Measurements from ENCODE around the gene FRMD3. TPM values are rescaled to one million over a fixed set of nuclear protein-coding genes. Genes with fewer than 3 reads are reported as not detected.

The FRMD3 gene
- total RNA-seq, 4 donors from 2014 or later = 2.2 to 5.8 (median 4.4) TPM

GRCh38 chr9:83266666-83267496 is 271.3 kb downstream of the FRMD3 start:
- H3K4me3 ChIP-seq (ENCODE audit: low read depth, poor library complexity, severe bottlenecking) = no peak overlapping the region
- DNase-seq (ENCODE audit: low spot score in 2 of 2) = no peak
- 59 to 65% methylated on average over 11 of the region's 11 CpGs for WGBS, 2 donors

GRCh38 chr9:83266331-83266665 is 271.9 kb downstream of the FRMD3 start:
- 41 to 46% methylated on average over 2 of the region's 2 CpGs for WGBS, 2 donors
- DNase-seq (ENCODE audit: low spot score in 2 of 2) = no peak

More at GRCh38 chr9:83266666-83267496, 271.3 kb downstream of the FRMD3 start:
- intact Hi-C loops (cut with DNase I; ENCODE audit: low total_unique reads) = no loop called here
- no peak for TF ChIP-seq POLR2A (IDR thresholded peaks at IDR 0.05)
- no peak for TF ChIP-seq CTCF (IDR thresholded peaks at IDR 0.05)

GRCh38 chr9:83264315-83264714 is 273.9 kb downstream of the FRMD3 start:
- WGBS, 2 donors = 87 to 89% methylated on average over 2 of the region's 2 CpGs
- DNase-seq (ENCODE audit: low spot score in 2 of 2) = no peak
- no peak for TF ChIP-seq POLR2A (IDR thresholded peaks at IDR 0.05)

More at GRCh38 chr9:83266331-83266665, 271.9 kb downstream of the FRMD3 start:
- no peak for TF ChIP-seq POLR2A (IDR thresholded peaks at IDR 0.05)
- TF ChIP-seq CTCF (IDR thresholded peaks at IDR 0.05) = no peak
- H3K4me3 ChIP-seq (ENCODE audit: low read depth, poor library complexity, severe bottlenecking) = no peak overlapping the region
- intact Hi-C loops (cut with DNase I; ENCODE audit: low total_unique reads) = no loop called here

GRCh38 chr9:83259558-83259957 is 278.6 kb downstream of the FRMD3 start:
- no peak for TF ChIP-seq CTCF (IDR thresholded peaks at IDR 0.05)
- TF ChIP-seq POLR2A (IDR thresholded peaks at IDR 0.05) = no peak
- no peak overlapping the region for H3K4me3 ChIP-seq (ENCODE audit: low read depth, poor library complexity, severe bottlenecking)
- intact Hi-C loops (cut with DNase I; ENCODE audit: low total_unique reads) = no loop called here
- WGBS, 2 donors = 94 to 96% methylated on average over 1 of the region's 1 CpG
- DNase-seq (ENCODE audit: low spot score in 2 of 2) = no peak

More at GRCh38 chr9:83264315-83264714, 273.9 kb downstream of the FRMD3 start:
- H3K4me3 ChIP-seq (ENCODE audit: low read depth, poor library complexity, severe bottlenecking) = no peak overlapping the region
- intact Hi-C loops (cut with DNase I; ENCODE audit: low total_unique reads) = no loop called here

- intact Hi-C loops (cut with DNase I; ENCODE audit: low total_unique reads) = no loop called here
- TF ChIP-seq CTCF (IDR thresholded peaks at IDR 0.05) (no peak), POLR2A (IDR thresholded peaks at IDR 0.05) (no peak)
- no peak overlapping the region for H3K4me3 ChIP-seq (ENCODE audit: low read depth, poor library complexity, severe bottlenecking)
- WGBS, 2 donors = 67 to 69% methylated on average over 5 of the region's 5 CpGs
- no peak for DNase-seq (ENCODE audit: low spot score in 2 of 2)
These were observed 280.0 kb downstream of the FRMD3 start for GRCh38 chr9:83257937-83258891.

GRCh38 chr9:83247732-83248131 is 290.5 kb downstream of the FRMD3 start:
- H3K4me3 ChIP-seq (ENCODE audit: low read depth, poor library complexity, severe bottlenecking) = no peak overlapping the region
- TF ChIP-seq CTCF (IDR thresholded peaks at IDR 0.05) = no peak
- no peak for TF ChIP-seq POLR2A (IDR thresholded peaks at IDR 0.05)
- WGBS, 2 donors = 77 to 96% methylated on average over 4 of the region's 4 CpGs
- intact Hi-C loops (cut with DNase I; ENCODE audit: low total_unique reads) = no loop called here
- DNase-seq (ENCODE audit: low spot score in 2 of 2) = no peak

Measured in lower leg skin (tissue), 4 donors.